ENCODE results near the gene AGAP1. TPM values are rescaled to one million over a fixed set of nuclear protein-coding genes. Genes with fewer than 3 reads are reported as not detected.

AGAP1 gene
- total RNA-seq, 3 donors from 2014 or later (not counting 1 experiment from before 2014, with no cell fraction given) = 42.0 to 56.4 (median 45.7) TPM

- Mint-ChIP-seq H3K9me3 (no peaks in the 10 kb centered on the region), H3K27me3 (ENCODE audit: low read depth in 2 of 2) (peaks cover 50% of the 10 kb centered on the region in 2 donors), H3K4me1 (no peaks in the 10 kb centered on the region), H3K36me3 (no peaks in the 10 kb centered on the region), H3K4me3 (no peak overlapping the region), H3K27ac (no peak overlapping the region)
- DNase-seq (no peak), ATAC-seq (no peak)
- Histone ChIP-seq H3K27me3 (ENCODE audit: control insufficient read depth, insufficient read depth, low read length) (peaks cover 21% of the 10 kb centered on the region), H3K9me3 (ENCODE audit: control insufficient read depth, insufficient read depth, low read length) (no peaks in the 10 kb centered on the region), H3K36me3 (ENCODE audit: control insufficient read depth, insufficient read depth, low read length) (no peaks in the 10 kb centered on the region), H3K4me3 (ENCODE audit: low read length) (no peak overlapping the region), H3K4me1 (ENCODE audit: control insufficient read depth, insufficient read depth, low read length) (no peaks in the 10 kb centered on the region), H3K27ac (ENCODE audit: low read length) (no peak overlapping the region)
- intact Hi-C loops (cut with micrococcal nuclease) = no loop called here
- WGBS (ENCODE audit: insufficient coverage) = 29% methylated on average over 21 of the region's 22 CpGs
- TF ChIP-seq CTCF (IDR thresholded peaks at IDR 0.05) = no peak
Measured at GRCh38 chr2:236160366-236161081, 666.7 kb downstream of the AGAP1 start.

- Mint-ChIP-seq H3K9me3 (no peaks in the 10 kb centered on the region), H3K4me3 (no peak overlapping the region), H3K27me3 (ENCODE audit: low read depth in 2 of 2) (peaks cover 50 to 52% of the 10 kb centered on the region in 2 donors), H3K27ac (no peak overlapping the region), H3K4me1 (no peaks in the 10 kb centered on the region), H3K36me3 (no peaks in the 10 kb centered on the region)
- ATAC-seq (no peak), DNase-seq (no peak)
- Histone ChIP-seq H3K36me3 (ENCODE audit: control insufficient read depth, insufficient read depth, low read length) (no peaks in the 10 kb centered on the region), H3K4me3 (ENCODE audit: low read length) (no peak overlapping the region), H3K4me1 (ENCODE audit: control insufficient read depth, insufficient read depth, low read length) (peaks cover under 1% of the 10 kb centered on the region), H3K27me3 (ENCODE audit: control insufficient read depth, insufficient read depth, low read length) (peaks cover 21% of the 10 kb centered on the region), H3K27ac (ENCODE audit: low read length) (no peak overlapping the region), H3K9me3 (ENCODE audit: control insufficient read depth, insufficient read depth, low read length) (no peaks in the 10 kb centered on the region)
- intact Hi-C loops (cut with micrococcal nuclease) = no loop called here
- 33% methylated on average over 15 of the region's 15 CpGs for WGBS (ENCODE audit: insufficient coverage)
- no peak for TF ChIP-seq CTCF (IDR thresholded peaks at IDR 0.05)
Measured at GRCh38 chr2:236161082-236161462, 667.2 kb downstream of the AGAP1 start.

GRCh38 chr2:236161531-236161930, 667.7 kb downstream of the AGAP1 start:
- peaks cover 5% of the 10 kb centered on the region for H3K4me1 ChIP-seq (ENCODE audit: control insufficient read depth, insufficient read depth, low read length)
- TF ChIP-seq CTCF (IDR thresholded peaks at IDR 0.05) = no peak
- H3K9me3 Mint-ChIP-seq = no peaks in the 10 kb centered on the region
- 64% methylated on average over 12 of the region's 12 CpGs for WGBS (ENCODE audit: insufficient coverage)
- no peaks in the 10 kb centered on the region for H3K9me3 ChIP-seq (ENCODE audit: control insufficient read depth, insufficient read depth, low read length)
- no peak overlapping the region for H3K4me3 Mint-ChIP-seq
- DNase-seq = no peak
- H3K27me3 Mint-ChIP-seq (ENCODE audit: low read depth in 2 of 2) = peaks cover 54 to 55% of the 10 kb centered on the region in 2 donors
- no peaks in the 10 kb centered on the region for H3K36me3 ChIP-seq (ENCODE audit: control insufficient read depth, insufficient read depth, low read length)
- intact Hi-C loops (cut with micrococcal nuclease) = no loop called here
- H3K27me3 ChIP-seq (ENCODE audit: control insufficient read depth, insufficient read depth, low read length) = peaks cover 23% of the 10 kb centered on the region
- no peaks in the 10 kb centered on the region for H3K36me3 Mint-ChIP-seq
- H3K4me1 Mint-ChIP-seq = peaks cover 3 to 4% of the 10 kb centered on the region in 2 donors
- H3K27ac Mint-ChIP-seq = no peak overlapping the region
- H3K27ac ChIP-seq (ENCODE audit: low read length) = no peak overlapping the region
- H3K4me3 ChIP-seq (ENCODE audit: low read length) = no peak overlapping the region
- no peak for ATAC-seq

All from natural killer cell (primary cell).